ENCODE measurements around the gene LSM14A. TPM values are rescaled to one million over a fixed set of nuclear protein-coding genes. Genes with fewer than 3 reads are reported as not detected.

LSM14A gene
- total RNA-seq, 5 donors from 2014 or later (not counting 1 experiment from before 2014, with no cell fraction given): 135 to 180 (median 159) TPM

DNA sequence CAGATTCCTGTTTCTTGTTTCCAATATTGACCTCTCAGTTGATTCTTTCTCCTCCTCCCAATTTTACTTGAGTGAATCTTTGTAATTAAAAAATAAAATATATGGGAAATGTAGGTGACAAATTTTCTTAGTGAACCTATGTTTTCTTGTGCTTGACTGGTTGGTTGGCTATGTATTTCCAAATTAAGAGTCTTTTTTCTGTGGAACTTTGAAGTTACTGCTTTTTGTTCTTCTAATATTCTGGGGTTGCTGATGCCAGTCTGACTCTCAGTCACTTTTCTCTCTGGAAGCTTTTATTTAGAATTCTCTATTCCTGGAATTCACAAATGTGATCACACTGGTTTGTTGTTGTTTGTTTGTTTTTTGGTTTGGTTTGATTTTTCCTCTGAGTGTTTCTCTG is 9.8 kb downstream of the LSM14A start:
- Mint-ChIP-seq H3K36me3 (peaks cover 36% of the 10 kb centered on the region), H3K27ac (no peak overlapping the region)
- POLR2A ChIA-PET: no interaction called here

DNA sequence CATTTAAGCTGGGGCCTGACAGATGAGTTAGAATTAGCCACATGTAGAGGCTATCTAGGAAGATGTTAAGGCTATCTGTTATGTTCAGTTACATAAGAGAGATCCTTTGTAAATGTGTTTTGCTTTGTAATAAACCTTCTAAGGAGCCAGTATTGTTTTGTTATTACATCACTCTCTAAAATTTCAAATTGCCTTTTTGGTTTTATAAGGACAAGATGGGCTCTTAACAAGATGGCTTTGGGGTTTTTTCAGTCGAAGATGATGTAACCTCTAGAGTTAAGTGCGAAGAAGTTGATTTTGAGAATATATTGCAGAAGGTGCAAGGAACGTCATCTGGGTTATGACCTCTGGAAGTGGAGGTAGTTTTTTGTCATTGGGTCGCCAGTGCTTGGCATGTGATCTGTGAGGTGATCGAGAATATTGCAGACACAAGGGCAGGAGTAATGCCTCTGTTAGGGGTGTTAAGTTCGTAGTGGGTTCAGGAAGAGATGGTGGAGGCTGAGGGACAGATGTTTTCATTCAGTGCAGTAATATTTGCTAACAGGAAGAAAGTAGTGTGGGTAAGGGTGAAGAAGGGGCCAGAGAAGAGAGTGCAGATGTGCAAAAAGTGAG is 12.7 kb downstream of the LSM14A start:
- Histone ChIP-seq H3K27ac (ENCODE audit: low read length) (peak overlapping the region; percentile 7), H3K27me3 (replicated peaks in 1 of 2; ENCODE audit: control insufficient read depth in 2 of 2, extremely low read depth in 1 of 2, insufficient read depth in 2 of 2, low read length in 1 of 2) (no peaks in the 10 kb centered on the region), H3K4me1 (ENCODE audit: control insufficient read depth in 1 of 2, extremely low read depth in 1 of 2, insufficient read depth in 2 of 2, low read length in 2 of 2) (peaks cover 40 to 49% of the 10 kb centered on the region in 2 experiments), H3K36me3 (ENCODE audit: control insufficient read depth in 2 of 2, extremely low read depth in 1 of 2, insufficient read depth in 1 of 2, low read length in 1 of 2) (peaks cover 0 to 14% of the 10 kb centered on the region in 2 donors), H3K4me3 (ENCODE audit: control insufficient read depth in 1 of 2, extremely low read depth in 1 of 2, low read length in 1 of 2) (no peak overlapping the region), H3K9me3 (no peaks in the 10 kb centered on the region)
- H3K27ac Mint-ChIP-seq: peak overlapping the region; percentile 9 to 36
- no peaks in the 10 kb centered on the region for H3K27me3 Mint-ChIP-seq
- H3K9me3 Mint-ChIP-seq: no peaks in the 10 kb centered on the region
- CTCF ChIA-PET: no interaction called here
- POLR2A ChIA-PET: interaction anchor here (0.6 to 1.3 kb wide), 2 partner anchors 12 to 13 kb away, joined by 3 to 11 read pairs; no protein-coding TSS in a partner anchor
- ATAC-seq (replicated peaks in 1 of 4) (peak in 1 of 4 experiments; percentile 51), DNase-seq (peak in 19 of 35 experiments; percentile 3 to 51 (median 20))
- H3K36me3 Mint-ChIP-seq: peaks cover 26% of the 10 kb centered on the region
- 38% methylated on average over 5 of the region's 6 CpGs for WGBS (ENCODE audit: insufficient coverage)
- peak overlapping the region; percentile 32 to 66 (median 47) for H3K4me3 Mint-ChIP-seq
- peaks cover 88 to 93% (median 89%) of the 10 kb centered on the region in 3 donors for H3K4me1 Mint-ChIP-seq

More for the DNA sequence above, 9.8 kb downstream of the LSM14A start:
- Histone ChIP-seq H3K4me1 (ENCODE audit: control insufficient read depth in 1 of 2, extremely low read depth in 1 of 2, insufficient read depth in 2 of 2, low read length in 2 of 2) (peaks cover 51 to 52% of the 10 kb centered on the region in 2 experiments), H3K27ac (ENCODE audit: low read length) (no peak overlapping the region), H3K9me3 (no peaks in the 10 kb centered on the region), H3K36me3 (ENCODE audit: control insufficient read depth in 2 of 2, extremely low read depth in 1 of 2, insufficient read depth in 1 of 2, low read length in 1 of 2) (peaks cover 0 to 16% of the 10 kb centered on the region in 2 donors), H3K4me3 (ENCODE audit: control insufficient read depth in 1 of 2, extremely low read depth in 1 of 2, low read length in 1 of 2) (no peak overlapping the region), H3K27me3 (replicated peaks in 1 of 2; ENCODE audit: control insufficient read depth in 2 of 2, extremely low read depth in 1 of 2, insufficient read depth in 2 of 2, low read length in 1 of 2) (no peaks in the 10 kb centered on the region)
- H3K27me3 Mint-ChIP-seq: no peaks in the 10 kb centered on the region
- peak overlapping the region in 1 of 3 donors; percentile 71 for H3K4me3 Mint-ChIP-seq
- DNase-seq: no peak
- no peaks in the 10 kb centered on the region for H3K9me3 Mint-ChIP-seq
- no peak for ATAC-seq (replicated peaks in 1 of 4)
- CTCF ChIA-PET: interaction anchor here in 1 of 2 donors (0.6 kb wide), 1 partner anchor 8 kb away, joined by 3 read pairs; no protein-coding TSS in a partner anchor
- peaks cover 87 to 91% (median 88%) of the 10 kb centered on the region in 3 donors for H3K4me1 Mint-ChIP-seq

DNA sequence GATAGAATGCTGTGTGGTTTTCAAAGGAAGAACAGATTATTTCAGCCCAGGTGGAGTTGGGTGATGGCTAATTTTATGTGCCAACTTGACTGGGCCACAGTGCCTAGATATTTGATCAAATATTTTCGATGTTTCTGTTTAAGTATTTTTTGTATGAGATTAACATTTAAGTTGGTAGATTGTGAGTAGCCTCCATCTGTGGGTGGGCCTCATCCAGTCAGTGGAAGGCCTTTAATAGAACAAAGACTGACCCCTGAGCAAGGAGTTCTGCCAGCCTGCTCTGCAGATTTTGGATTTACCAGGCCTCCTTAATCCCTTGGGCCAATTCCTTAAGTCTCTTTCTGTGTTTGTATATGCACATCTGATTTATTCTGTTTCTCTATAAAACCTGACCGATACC is 13.9 kb downstream of the LSM14A start:
- ATAC-seq (replicated peaks in 1 of 4): no peak
- DNase-seq: no peak
- Histone ChIP-seq H3K27me3 (replicated peaks in 1 of 2; ENCODE audit: control insufficient read depth in 2 of 2, extremely low read depth in 1 of 2, insufficient read depth in 2 of 2, low read length in 1 of 2) (no peaks in the 10 kb centered on the region), H3K9me3 (no peaks in the 10 kb centered on the region), H3K4me3 (ENCODE audit: control insufficient read depth in 1 of 2, extremely low read depth in 1 of 2, low read length in 1 of 2) (no peak overlapping the region), H3K4me1 (ENCODE audit: control insufficient read depth in 1 of 2, extremely low read depth in 1 of 2, insufficient read depth in 2 of 2, low read length in 2 of 2) (peaks cover 35 to 38% of the 10 kb centered on the region in 2 experiments), H3K36me3 (ENCODE audit: control insufficient read depth in 2 of 2, extremely low read depth in 1 of 2, insufficient read depth in 1 of 2, low read length in 1 of 2) (peaks cover 0 to 6% of the 10 kb centered on the region in 2 donors), H3K27ac (ENCODE audit: low read length) (no peak overlapping the region)
- peak overlapping the region; percentile 8 to 30 for H3K27ac Mint-ChIP-seq
- peaks cover 17% of the 10 kb centered on the region for H3K36me3 Mint-ChIP-seq
- H3K4me3 Mint-ChIP-seq: peak overlapping the region in 2 of 3 donors; percentile 45 to 66
- 100% methylated on average over 1 of the region's 2 CpGs for WGBS (ENCODE audit: insufficient coverage)
- peaks cover 88 to 93% (median 89%) of the 10 kb centered on the region in 3 donors for H3K4me1 Mint-ChIP-seq
- ChIA-PET CTCF (no interaction called here), POLR2A (interaction anchor here in 1 of 2 donors (1.3 kb wide), 1 partner anchor 15 kb away, joined by 3 read pairs; no protein-coding TSS in a partner anchor)
- H3K27me3 Mint-ChIP-seq: no peaks in the 10 kb centered on the region
- H3K9me3 Mint-ChIP-seq: no peaks in the 10 kb centered on the region

- Mint-ChIP-seq H3K4me1 (peaks cover 88 to 93% (median 89%) of the 10 kb centered on the region in 3 donors), H3K27me3 (no peaks in the 10 kb centered on the region), H3K4me3 (peak overlapping the region in 1 of 3 donors; percentile 66), H3K27ac (no peak overlapping the region), H3K9me3 (no peaks in the 10 kb centered on the region), H3K36me3 (peaks cover 11% of the 10 kb centered on the region)
- Histone ChIP-seq H3K27ac (ENCODE audit: low read length) (no peak overlapping the region), H3K36me3 (ENCODE audit: control insufficient read depth in 2 of 2, extremely low read depth in 1 of 2, insufficient read depth in 1 of 2, low read length in 1 of 2) (peaks cover 0 to 6% of the 10 kb centered on the region in 2 donors), H3K4me1 (ENCODE audit: control insufficient read depth in 1 of 2, extremely low read depth in 1 of 2, insufficient read depth in 2 of 2, low read length in 2 of 2) (peaks cover 30 to 33% of the 10 kb centered on the region in 2 experiments), H3K4me3 (ENCODE audit: control insufficient read depth in 1 of 2, extremely low read depth in 1 of 2, low read length in 1 of 2) (no peak overlapping the region), H3K27me3 (replicated peaks in 1 of 2; ENCODE audit: control insufficient read depth in 2 of 2, extremely low read depth in 1 of 2, insufficient read depth in 2 of 2, low read length in 1 of 2) (no peaks in the 10 kb centered on the region), H3K9me3 (no peaks in the 10 kb centered on the region)
- WGBS (ENCODE audit: insufficient coverage): no CpG with 5 or more reads among the region's 8 CpGs
- ATAC-seq (replicated peaks in 1 of 4): no peak
- ChIA-PET POLR2A (no interaction called here), CTCF (interaction anchor here in 1 of 2 donors (1.2 kb wide), 1 partner anchor 9 kb away, joined by 10 read pairs; no protein-coding TSS in a partner anchor)
- no peak for DNase-seq
Observed at GRCh38 chr19:34187011-34187410, 14.7 kb downstream of the LSM14A start.

DNA sequence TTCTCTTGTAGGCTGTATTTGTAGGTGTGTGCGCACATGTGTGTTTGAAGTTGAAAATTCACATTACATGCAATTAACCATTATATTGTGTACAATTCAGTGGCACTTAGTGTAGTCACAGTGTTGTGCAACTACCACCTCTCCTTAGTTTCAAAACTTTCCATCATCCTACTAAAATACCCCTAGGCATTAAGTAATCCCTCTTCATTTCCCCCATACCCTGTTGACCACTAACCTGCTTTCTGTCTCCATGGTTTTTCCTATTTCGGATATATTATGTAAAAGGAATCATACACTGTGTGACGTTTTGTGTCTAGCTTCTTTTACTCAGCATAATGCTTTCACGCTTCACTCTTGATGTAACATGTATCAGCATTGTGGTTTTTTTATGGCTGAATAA is 16.1 kb downstream of the LSM14A start:
- ChIA-PET POLR2A (interaction anchor here in 1 of 2 donors (0.6 to 0.8 kb wide), 2 partner anchors 73 to 97 kb away, joined by 3 to 6 read pairs; no protein-coding TSS in a partner anchor), CTCF (interaction anchor here (1.0 to 1.2 kb wide), 2 partner anchors 10 to 11 kb away, joined by 3 to 10 read pairs; no protein-coding TSS in a partner anchor)
- Mint-ChIP-seq H3K4me1 (peaks cover 76 to 85% (median 83%) of the 10 kb centered on the region in 3 donors), H3K9me3 (no peaks in the 10 kb centered on the region), H3K4me3 (peak overlapping the region; percentile 11 to 17 (median 17)), H3K27ac (no peak overlapping the region), H3K27me3 (no peaks in the 10 kb centered on the region), H3K36me3 (peaks cover 7% of the 10 kb centered on the region)
- DNase-seq: no peak
- no peaks in the 10 kb centered on the region for H3K27me3 ChIP-seq (replicated peaks in 1 of 2; ENCODE audit: control insufficient read depth in 2 of 2, extremely low read depth in 1 of 2, insufficient read depth in 2 of 2, low read length in 1 of 2)
- no peak overlapping the region for H3K27ac ChIP-seq (ENCODE audit: low read length)
- ATAC-seq (replicated peaks in 1 of 4): no peak
- no CpG with 5 or more reads among the region's 4 CpGs for WGBS (ENCODE audit: insufficient coverage)
- H3K9me3 ChIP-seq: no peaks in the 10 kb centered on the region
- H3K4me1 ChIP-seq (ENCODE audit: control insufficient read depth in 1 of 2, extremely low read depth in 1 of 2, insufficient read depth in 2 of 2, low read length in 2 of 2): peaks cover 27 to 33% of the 10 kb centered on the region in 2 experiments
- peaks cover 0 to 6% of the 10 kb centered on the region in 2 donors for H3K36me3 ChIP-seq (ENCODE audit: control insufficient read depth in 2 of 2, extremely low read depth in 1 of 2, insufficient read depth in 1 of 2, low read length in 1 of 2)
- H3K4me3 ChIP-seq (ENCODE audit: control insufficient read depth in 1 of 2, extremely low read depth in 1 of 2, low read length in 1 of 2): no peak overlapping the region

GRCh38 chr19:34189199-34189916 is 17.1 kb downstream of the LSM14A start:
- H3K4me1 Mint-ChIP-seq: peaks cover 75 to 82% (median 81%) of the 10 kb centered on the region in 3 donors
- ATAC-seq (replicated peaks in 1 of 4) (no peak), DNase-seq (no peak)
- no peaks in the 10 kb centered on the region for H3K9me3 Mint-ChIP-seq
- no peak overlapping the region for H3K27ac ChIP-seq (ENCODE audit: low read length)
- H3K27ac Mint-ChIP-seq: no peak overlapping the region
- peak overlapping the region in 1 of 3 donors; percentile 11 for H3K4me3 Mint-ChIP-seq
- H3K36me3 ChIP-seq (ENCODE audit: control insufficient read depth in 2 of 2, extremely low read depth in 1 of 2, insufficient read depth in 1 of 2, low read length in 1 of 2): peaks cover 0 to 10% of the 10 kb centered on the region in 2 donors
- peaks cover 25 to 28% of the 10 kb centered on the region in 2 experiments for H3K4me1 ChIP-seq (ENCODE audit: control insufficient read depth in 1 of 2, extremely low read depth in 1 of 2, insufficient read depth in 2 of 2, low read length in 2 of 2)
- H3K4me3 ChIP-seq (ENCODE audit: control insufficient read depth in 1 of 2, extremely low read depth in 1 of 2, low read length in 1 of 2): no peak overlapping the region
- H3K27me3 Mint-ChIP-seq: no peaks in the 10 kb centered on the region
- CTCF ChIA-PET: interaction anchor here (0.5 to 1.0 kb wide), 3 partner anchors 30 to 155 kb away, joined by 3 read pairs; no protein-coding TSS in a partner anchor
- POLR2A ChIA-PET: interaction anchor here in 1 of 2 donors (0.5 to 0.8 kb wide), 3 partner anchors 24 to 808 kb away, joined by 3 to 4 read pairs (median 4); no protein-coding TSS in a partner anchor
- WGBS (ENCODE audit: insufficient coverage): no CpG with 5 or more reads among the region's 2 CpGs
- H3K9me3 ChIP-seq: no peaks in the 10 kb centered on the region
- peaks cover 10% of the 10 kb centered on the region for H3K36me3 Mint-ChIP-seq
- no peaks in the 10 kb centered on the region for H3K27me3 ChIP-seq (replicated peaks in 1 of 2; ENCODE audit: control insufficient read depth in 2 of 2, extremely low read depth in 1 of 2, insufficient read depth in 2 of 2, low read length in 1 of 2)
